Cardiac atrium fibroblast (primary cell): Measurements from ENCODE around the gene PRPF19. TPM values are rescaled to one million over a fixed set of nuclear protein-coding genes. Genes with fewer than 3 reads are reported as not detected.

ENCODE experiments used
- total RNA-seq: library from RNA; depleted of rRNA; stranded (reverse); fragments of >200 nt; gene quantifications from 2 replicates; pipeline ENCODE4 v1.2.3, GENCODE V29; 2015

Gene PRPF19
- total RNA-seq, result 48.6 and 52.4 TPM in 2 replicates

DNA sequence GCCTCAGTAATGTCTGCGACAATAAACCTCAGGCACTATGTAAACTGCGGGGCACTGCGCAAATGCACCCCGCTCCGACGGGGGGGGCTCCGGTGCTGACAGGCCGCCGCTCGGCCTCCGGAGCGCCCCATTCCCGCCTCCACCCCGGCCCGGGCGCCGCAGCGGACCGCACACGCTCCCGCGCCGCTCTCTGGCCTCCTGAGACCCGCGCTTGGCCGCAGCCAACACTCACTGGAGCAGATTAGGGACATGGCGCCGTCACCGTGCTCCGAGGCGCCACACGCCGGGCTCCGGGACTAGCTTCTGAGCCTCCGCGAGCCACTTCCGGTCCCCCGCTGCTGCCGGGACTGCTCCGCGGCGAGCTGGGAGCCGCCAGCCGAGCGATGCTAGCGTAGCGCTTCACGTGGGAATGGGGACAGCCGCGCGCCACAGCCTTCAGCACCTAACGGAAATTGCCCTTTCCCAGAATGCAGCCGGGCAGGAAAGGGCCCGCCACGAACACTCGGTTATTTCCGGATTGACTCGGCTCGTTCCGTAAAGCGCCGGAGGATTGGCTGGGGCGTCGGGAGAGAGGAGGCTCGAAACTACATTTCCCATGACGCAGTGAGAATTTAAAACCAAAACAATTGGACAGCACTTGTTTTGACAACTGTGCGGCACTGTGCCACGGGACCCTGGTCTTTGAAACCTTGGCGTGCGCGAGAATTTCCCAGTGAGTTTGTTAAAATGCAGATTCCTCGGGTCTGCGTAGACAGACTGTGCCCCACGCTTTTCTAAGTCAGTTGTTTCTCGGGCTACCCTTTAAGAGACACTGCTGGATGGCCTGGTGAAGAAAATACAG is at the start of gene PRPF19:
Gene PRPF19, minus strand, starts transcription at position 454 of the 841 bp plus-strand sequence. Its CDS starts 203 bp downstream, at position 251.

DNA sequence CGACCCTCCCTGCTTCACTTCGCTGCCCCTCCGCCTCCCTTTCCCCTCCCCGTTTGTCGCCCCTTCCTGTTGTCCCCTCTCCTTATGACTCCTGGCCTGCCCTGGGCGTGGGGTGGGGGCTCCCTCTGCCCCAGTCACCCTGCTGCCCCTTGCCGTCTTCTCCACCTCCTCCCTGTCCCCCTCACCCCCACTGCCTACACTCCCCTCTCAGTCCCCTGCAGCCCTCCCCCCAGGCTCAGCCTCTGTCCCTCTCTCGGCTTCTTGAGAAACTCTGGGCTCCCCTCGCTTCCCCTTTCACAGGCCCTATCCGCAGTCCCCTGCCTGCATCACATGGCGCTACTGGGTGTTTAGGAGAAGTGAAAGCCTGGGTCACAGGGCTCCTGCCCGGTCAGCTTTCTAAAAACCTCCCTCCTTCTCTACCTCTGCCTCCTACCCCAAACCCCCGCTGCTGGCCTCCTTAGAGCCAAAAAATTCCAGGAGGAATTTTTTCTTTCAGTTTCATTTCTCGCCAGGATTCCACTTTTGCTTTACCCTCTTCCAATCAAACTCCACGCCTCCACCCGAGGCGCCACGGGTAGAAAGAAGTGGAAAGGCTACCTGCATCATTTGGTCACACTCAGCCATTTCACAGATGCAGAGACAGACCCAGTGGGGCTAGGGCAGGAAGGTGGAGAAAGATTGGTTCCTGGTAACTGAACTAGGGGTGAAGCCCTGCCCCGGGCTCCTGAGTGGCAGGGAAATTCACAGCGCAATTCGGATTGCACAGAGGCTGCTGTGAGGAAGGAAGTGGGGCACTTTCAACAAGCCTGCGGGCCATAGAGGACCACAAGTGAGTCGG is 45.7 kb upstream of the PRPF19 start, which contains the start of gene SLC15A3:
Gene SLC15A3, minus strand, starts transcription at position 273 of the 838 bp plus-strand sequence. CDS start 625 bp downstream, outside the sequence.

DNA sequence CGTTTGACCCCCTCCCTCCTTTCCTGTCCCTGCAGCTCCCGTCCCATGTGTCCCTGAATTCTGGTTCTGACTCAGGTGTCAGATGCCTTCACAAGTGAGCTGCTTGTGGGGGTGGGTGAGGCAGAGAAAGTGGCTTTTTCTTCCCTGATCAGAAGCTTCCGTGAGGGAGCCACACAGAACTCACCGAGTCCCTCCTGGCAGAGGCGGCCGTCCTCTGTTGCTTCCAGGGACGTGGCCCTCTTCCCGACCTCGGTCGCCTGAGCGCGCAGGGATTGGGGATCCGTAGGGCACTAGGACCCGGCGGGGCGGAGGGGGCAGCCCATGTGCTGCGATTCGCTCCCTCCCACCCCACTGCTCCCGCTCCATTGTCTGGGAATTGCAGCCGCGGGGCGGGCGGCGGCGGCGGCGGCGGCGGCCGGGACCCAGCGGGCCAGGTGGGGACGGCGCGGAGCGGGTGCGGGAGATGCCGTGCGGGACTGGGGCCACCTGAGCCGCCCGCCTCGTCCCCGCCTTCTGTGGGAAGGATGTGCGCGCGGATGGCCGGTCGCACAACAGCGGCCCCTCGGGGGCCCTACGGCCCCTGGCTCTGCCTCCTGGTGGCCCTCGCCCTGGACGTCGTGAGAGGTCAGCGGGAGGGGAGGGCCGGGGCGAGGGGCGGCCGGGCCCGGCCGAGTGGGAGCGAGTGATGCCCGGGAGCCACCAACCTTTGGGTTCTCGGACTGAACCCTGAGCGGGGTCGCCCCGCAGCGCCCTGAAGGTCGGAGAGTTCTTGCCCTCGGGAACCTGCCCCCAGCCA is 17.9 kb upstream of the PRPF19 start, which contains the start of gene TMEM132A:
Gene TMEM132A, plus strand, starts transcription at position 351 of the 796 bp plus-strand sequence. Its CDS starts 174 bp downstream, at position 525.

DNA sequence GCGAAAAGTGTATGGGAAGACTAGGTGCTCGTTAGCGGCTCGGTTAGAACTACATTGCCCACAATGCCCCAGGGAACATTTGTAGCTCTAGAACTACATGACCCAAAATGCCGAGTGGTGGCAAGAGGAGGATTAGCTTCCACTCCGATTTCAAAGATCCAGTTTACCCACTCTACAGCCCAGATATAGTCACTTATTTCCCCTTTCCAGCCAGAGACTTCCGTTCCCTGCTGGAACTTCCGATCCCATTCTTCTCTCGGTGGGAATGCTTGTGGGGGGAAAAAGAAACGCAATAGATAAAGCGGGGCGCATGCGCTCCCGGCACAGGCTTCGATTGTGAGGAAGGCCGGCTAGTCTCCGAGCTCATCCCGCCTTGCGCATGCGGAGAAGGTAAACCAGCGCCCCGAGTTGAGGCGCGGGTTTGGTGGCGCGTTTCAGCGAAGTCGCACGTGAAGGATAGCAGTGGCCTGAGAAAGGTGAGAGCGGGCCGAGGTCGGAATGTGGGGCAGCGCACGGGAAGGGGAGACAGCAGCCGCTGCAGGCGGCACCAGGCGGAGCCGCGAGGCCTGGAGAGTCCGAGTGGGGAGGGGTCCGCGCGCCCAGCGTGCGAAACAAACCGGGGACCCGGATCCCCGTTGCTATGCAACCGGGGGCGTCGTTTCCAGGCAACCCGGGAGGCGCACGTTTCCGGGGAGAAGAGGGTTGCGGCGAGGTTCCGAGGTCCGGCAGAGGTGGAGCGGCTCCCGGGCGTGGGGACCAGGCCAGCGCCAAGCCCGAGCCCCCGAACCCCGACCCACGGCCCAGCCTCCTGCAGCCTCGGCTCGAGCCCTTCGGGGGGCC is 7.6 kb upstream of the PRPF19 start, which contains the start of gene TMEM109:
Gene TMEM109, plus strand, starts transcription at position 366 of the 840 bp plus-strand sequence. CDS start 5,536 bp downstream, outside the sequence.

DNA sequence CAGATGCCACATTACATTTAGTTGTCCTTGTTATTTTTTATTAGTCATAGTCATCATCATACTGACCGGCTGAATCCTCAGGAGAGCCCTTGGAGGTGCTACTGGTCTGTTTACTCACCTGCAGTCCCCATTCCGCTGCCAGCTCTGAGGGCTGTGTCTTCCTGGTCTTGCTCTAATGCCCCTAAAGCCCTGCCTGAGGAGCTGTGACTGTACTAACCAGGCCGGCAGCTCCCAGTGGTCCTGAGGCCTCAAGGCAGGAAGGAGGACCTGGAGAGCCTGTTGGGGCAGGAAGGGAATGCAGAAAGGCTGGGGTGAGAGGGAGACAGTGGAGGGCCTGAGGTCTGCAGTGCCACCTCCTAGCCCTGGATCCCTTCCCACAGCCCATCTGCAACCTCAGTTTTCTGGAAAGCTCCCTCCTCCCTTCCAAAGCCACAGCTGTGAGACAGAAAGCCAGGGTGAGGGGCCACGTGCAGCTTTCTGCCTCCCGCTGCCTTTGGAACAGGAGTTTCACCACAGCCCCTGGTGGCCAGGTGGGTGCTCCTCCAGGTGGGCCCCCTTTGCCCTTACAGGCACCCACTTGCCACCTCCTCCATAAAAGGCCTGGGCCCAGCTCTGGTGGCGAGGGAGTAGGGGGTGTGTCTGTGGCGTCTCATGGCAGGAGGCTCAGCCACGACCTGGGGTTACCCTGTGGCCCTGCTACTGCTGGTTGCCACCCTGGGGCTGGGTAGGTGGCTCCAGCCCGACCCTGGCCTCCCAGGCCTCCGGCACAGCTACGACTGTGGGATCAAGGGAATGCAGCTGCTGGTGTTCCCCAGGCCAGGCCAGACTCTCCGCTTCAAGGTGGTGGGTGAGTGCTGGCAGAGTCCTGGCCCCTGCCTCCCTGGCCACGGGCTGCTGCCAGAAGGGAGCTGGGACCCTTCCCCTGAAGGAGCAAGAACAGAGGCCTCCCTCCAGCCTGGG is 39.2 kb downstream of the PRPF19 start, which contains the start of gene ZP1:
Gene ZP1, plus strand, starts transcription at position 632 of the 960 bp plus-strand sequence. Its CDS starts 20 bp downstream, at position 652.

DNA sequence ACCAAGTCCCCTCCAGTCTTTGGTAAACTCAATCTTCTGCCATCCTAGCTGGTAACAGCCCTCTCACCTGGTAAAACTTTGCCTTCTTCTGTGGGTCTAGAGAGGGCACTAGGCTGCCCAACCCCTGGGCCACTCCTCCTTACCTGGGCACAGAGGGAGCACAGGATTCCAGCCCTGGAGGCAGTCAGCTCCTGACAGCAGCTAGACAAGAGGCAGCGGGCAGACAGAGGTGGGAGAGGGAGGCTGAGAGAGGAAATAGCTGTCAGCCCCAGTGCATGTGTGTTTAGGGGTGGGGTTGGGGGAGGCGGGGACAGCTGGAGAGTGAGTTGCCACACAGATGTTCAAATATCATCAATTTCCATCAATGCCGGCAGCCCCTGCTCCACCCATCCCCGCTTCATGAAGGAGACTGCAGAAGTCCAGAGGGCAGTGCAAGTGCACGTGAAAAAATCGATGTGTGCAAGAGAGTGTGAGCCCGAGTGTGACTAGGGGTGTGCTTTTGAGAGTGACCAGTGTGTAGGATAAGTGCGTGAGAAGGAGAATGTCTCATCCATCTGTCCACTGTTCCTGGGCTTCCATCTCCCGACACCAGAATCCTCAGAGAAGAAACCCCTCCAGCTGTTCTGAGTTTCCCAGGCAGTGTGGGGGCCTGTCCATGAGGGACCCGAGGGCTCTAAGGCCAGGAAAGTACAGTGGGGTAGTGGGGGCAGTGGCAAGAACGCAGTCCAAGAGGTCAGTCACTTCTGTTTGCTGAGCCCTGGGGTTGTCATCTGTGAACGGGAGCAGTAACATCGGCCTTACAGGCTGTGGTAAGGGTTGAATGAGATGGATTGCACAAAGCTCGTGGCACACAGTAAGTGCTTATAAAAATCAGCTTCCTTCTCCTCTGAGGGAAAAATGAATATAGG is 50.4 kb downstream of the PRPF19 start, which contains the start of gene PTGDR2:
Gene PTGDR2, minus strand, starts transcription at position 225 of the 908 bp plus-strand sequence. CDS start 2,228 bp downstream, outside the sequence.

DNA sequence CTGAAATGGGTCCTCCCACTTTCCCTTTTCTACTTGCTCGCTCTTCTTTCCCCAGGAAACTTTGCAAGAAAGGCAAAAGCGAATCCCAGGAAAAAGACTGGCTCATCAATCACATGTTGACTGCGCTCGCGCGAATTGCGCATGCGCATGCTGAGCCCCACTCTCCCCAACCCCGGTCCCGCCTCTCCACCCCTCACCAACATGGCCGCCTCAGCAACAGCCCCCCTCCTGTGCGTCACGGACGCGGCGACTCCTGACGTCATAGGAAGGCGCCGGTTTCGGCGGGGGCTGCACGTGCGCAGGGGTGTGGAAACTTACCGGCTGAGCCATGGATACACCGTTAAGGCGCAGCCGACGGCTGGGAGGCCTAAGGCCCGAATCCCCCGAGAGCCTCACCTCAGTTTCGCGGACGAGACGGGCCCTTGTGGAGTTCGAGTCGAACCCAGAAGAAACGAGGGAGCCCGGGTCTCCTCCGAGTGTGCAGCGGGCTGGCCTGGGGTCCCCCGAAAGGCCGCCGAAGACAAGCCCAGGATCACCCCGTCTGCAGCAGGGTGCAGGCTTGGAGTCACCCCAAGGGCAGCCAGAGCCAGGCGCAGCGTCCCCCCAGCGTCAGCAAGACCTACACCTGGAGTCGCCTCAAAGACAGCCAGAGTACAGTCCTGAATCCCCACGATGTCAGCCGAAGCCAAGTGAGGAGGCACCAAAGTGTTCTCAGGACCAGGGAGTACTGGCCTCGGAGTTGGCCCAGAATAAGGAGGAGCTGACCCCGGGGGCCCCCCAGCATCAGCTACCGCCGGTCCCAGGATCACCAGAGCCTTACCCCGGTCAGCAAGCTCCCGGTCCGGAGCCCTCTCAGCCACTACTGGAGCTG is 64.4 kb downstream of the PRPF19 start, which contains the start of gene CCDC86:
Gene CCDC86, plus strand, starts transcription at position 317 of the 871 bp plus-strand sequence. Its CDS starts 12 bp downstream, at position 329.

Other genes starting within 250 kb of the PRPF19 start
- not detected in 2 replicates for gene MS4A8, start 207.0 kb downstream of the PRPF19 start, total RNA-seq
- gene MS4A18, start 181.9 kb downstream of the PRPF19 start, total RNA-seq, result not detected in 2 replicates
- gene MS4A15, start 149.7 kb downstream of the PRPF19 start, total RNA-seq, result not detected in 2 replicates
- gene MS4A10, start 121.3 kb downstream of the PRPF19 start, total RNA-seq, result not detected in 2 replicates
- 20.6 and 26.2 TPM in 2 replicates for gene CCDC86, start 64.5 kb downstream of the PRPF19 start, total RNA-seq
- gene PTGDR2, start 50.6 kb downstream of the PRPF19 start, total RNA-seq, result not detected in 2 replicates
- gene ZP1, start 39.0 kb downstream of the PRPF19 start, total RNA-seq, result 0.18 and 0.81 TPM in 2 replicates
- gene TMEM109, start 7.6 kb upstream of the PRPF19 start, total RNA-seq, result 70.6 and 77.4 TPM in 2 replicates
- 17.9 and 77.4 TPM in 2 replicates for gene TMEM132A, start 17.9 kb upstream of the PRPF19 start, total RNA-seq
- 7.6 and 16.0 TPM in 2 replicates for gene SLC15A3, start 45.6 kb upstream of the PRPF19 start, total RNA-seq
- gene CD6, start 65.1 kb upstream of the PRPF19 start, total RNA-seq, result not detected in 2 replicates
- not detected in 2 replicates for gene CD5, start 195.9 kb upstream of the PRPF19 start, total RNA-seq